Karpas-422 (cell line): ENCODE measurements around the gene PSEN2. TPM values are rescaled to one million over a fixed set of nuclear protein-coding genes. Genes with fewer than 3 reads are reported as not detected.

ENCODE experiments used
- DNase-seq: peaks from one replicate; pipeline ENCODE4 v3.0.0-alpha.2; 2015
- H2AFZ ChIP-seq: fragments of 200-600 bp; sonication (generic); 2 replicates; pipeline ENCODE4 v1.6.1; 2014; ENCODE audit warnings: antibody characterized with exemption, low read length, mixed read lengths
- H3K27ac ChIP-seq: fragments of 200-600 bp; sonication (generic); 2 replicates; pipeline ENCODE4 v1.5.1; 2014; ENCODE audit warnings: mild to moderate bottlenecking, low read length, moderate library complexity
- H3K27me3 ChIP-seq: fragments of 200-600 bp; sonication (generic); 2 replicates; pipeline ENCODE4 v1.6.1; 2014; ENCODE audit warnings: low read length, mixed read lengths
- H3K36me3 ChIP-seq: fragments of 200-600 bp; sonication (generic); 2 replicates; pipeline ENCODE4 v1.6.1; 2014; ENCODE audit warnings: low read length, mixed read lengths; ENCODE audit not compliant: insufficient read depth
- H3K4me1 ChIP-seq: fragments of 200-600 bp; sonication (generic); 2 replicates; pipeline ENCODE4 v1.6.1; 2014; ENCODE audit warnings: mild to moderate bottlenecking, low read length, mixed read lengths
- H3K4me2 ChIP-seq: fragments of 200-600 bp; sonication (generic); 2 replicates; pipeline ENCODE4 v1.6.1; 2014; ENCODE audit warnings: low read length, low read depth, mild to moderate bottlenecking; ENCODE audit not compliant: poor library complexity, severe bottlenecking
- H3K4me3 ChIP-seq: fragments of 200-600 bp; sonication (generic); 2 replicates; pipeline ENCODE4 v1.5.1; 2014; ENCODE audit warnings: mild to moderate bottlenecking, antibody characterized with exemption, low read length, mixed read lengths
- H3K79me2 ChIP-seq: fragments of 200-600 bp; sonication (generic); 2 replicates; pipeline ENCODE4 v1.6.1; 2014; ENCODE audit warnings: mild to moderate bottlenecking, low read length, mixed read lengths
- H3K9ac ChIP-seq: fragments of 200-600 bp; sonication (generic); 2 replicates; pipeline ENCODE4 v1.6.0; 2014; ENCODE audit warnings: low read length
- H3K9me2 ChIP-seq: fragments of 200-600 bp; sonication (generic), shearing (Covaris generic); replicated peaks from 2 replicates; pipeline ENCODE4 v1.6.0; 2014; ENCODE audit warnings: mild to moderate bottlenecking, low read length, moderate library complexity; ENCODE audit not compliant: insufficient read depth
- H3K9me3 ChIP-seq: fragments of 300-700, 200-600 bp; sonication (generic); 2 replicates; pipeline ENCODE4 v1.6.1; 2014; ENCODE audit warnings: low read length, mixed read lengths
- H4K20me1 ChIP-seq: fragments of 200-600 bp; sonication (generic); 2 replicates; pipeline ENCODE4 v1.6.1; 2014; ENCODE audit warnings: mild to moderate bottlenecking, antibody characterized with exemption, low read length, low read depth; ENCODE audit not compliant: insufficient read depth
- total RNA-seq: library from RNA; depleted of rRNA; stranded (reverse); fragments of >200 nt; shearing (Covaris generic); gene quantifications from 2 replicates; pipeline ENCODE4 v1.2.3, GENCODE V29; 2014; ENCODE audit warnings: low replicate concordance

The PSEN2 gene
- total RNA-seq, 1 experiment from 2014 or later: not detected

DNA sequence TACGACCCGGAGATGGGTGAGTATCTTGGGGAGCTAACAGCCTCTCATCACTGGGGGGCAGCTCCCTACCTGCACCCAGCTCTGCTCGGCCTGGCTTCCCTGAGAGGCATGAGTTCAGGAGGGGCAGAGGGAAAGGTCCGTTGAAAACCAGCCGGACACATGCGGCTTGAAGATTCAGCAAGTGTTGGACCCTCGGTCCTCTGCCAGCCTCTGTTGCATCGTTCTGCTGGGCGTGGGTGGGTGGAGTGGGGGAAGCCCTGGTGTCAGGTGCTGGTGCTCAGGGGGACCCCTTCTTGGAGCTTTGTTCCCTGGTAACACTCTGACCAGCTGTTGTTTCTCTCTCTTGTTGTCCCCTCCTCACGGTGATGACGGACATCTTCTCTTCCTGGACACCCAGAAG lies 20.9 kb downstream of the PSEN2 start:
- H3K27ac ChIP-seq: no peak overlapping the region
- no peaks in the 10 kb centered on the region for H3K36me3 ChIP-seq
- H3K79me2 ChIP-seq: no peaks in the 10 kb centered on the region
- no peak for DNase-seq
- no peaks in the 10 kb centered on the region for H4K20me1 ChIP-seq
- no peak overlapping the region for H3K4me3 ChIP-seq
- H2AFZ ChIP-seq: no peak overlapping the region
- H3K27me3 ChIP-seq: no peaks in the 10 kb centered on the region
- H3K4me1 ChIP-seq: no peaks in the 10 kb centered on the region
- no peaks in the 10 kb centered on the region for H3K9me3 ChIP-seq
- no peak overlapping the region for H3K4me2 ChIP-seq
- no peaks in the 10 kb centered on the region for H3K9me2 ChIP-seq
- H3K9ac ChIP-seq: no peak overlapping the region

- no peak overlapping the region for H2AFZ ChIP-seq
Observed at GRCh38 chr1:226891846-226892523, 21.6 kb downstream of the PSEN2 start.

GRCh38 chr1:226892524-226892875 lies 22.1 kb downstream of the PSEN2 start:
- H3K4me3 ChIP-seq: no peak overlapping the region
- H3K9me2 ChIP-seq: no peaks in the 10 kb centered on the region
- no peak overlapping the region for H3K9ac ChIP-seq

More at GRCh38 chr1:226891846-226892523, 21.6 kb downstream of the PSEN2 start:
- Histone ChIP-seq H3K4me1 (no peaks in the 10 kb centered on the region), H3K9ac (no peak overlapping the region), H4K20me1 (no peaks in the 10 kb centered on the region), H3K9me2 (no peaks in the 10 kb centered on the region), H3K36me3 (no peaks in the 10 kb centered on the region), H3K9me3 (no peaks in the 10 kb centered on the region), H3K27ac (no peak overlapping the region), H3K79me2 (no peaks in the 10 kb centered on the region), H3K4me3 (no peak overlapping the region), H3K4me2 (no peak overlapping the region), H3K27me3 (no peaks in the 10 kb centered on the region)
- DNase-seq: no peak

DNA sequence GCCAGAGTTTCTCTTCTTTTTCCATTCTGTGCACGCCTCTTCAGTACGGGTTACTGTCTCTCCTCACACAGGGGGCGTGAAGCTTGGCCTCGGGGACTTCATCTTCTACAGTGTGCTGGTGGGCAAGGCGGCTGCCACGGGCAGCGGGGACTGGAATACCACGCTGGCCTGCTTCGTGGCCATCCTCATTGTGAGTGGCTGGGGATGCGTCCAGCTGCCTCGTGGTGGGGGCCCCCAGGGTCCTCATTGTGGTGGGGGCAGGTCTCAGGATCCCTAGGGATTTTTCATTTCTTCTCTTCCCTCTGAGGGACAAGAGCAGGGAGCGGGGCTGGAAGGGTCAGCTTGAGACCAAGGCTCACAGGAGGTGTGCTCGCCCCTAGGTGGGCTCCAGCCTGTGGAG lies 23.5 kb downstream of the PSEN2 start:
- Histone ChIP-seq H3K9ac (no peak overlapping the region), H3K4me3 (no peak overlapping the region), H3K27me3 (no peaks in the 10 kb centered on the region), H3K9me2 (no peaks in the 10 kb centered on the region), H3K27ac (no peak overlapping the region), H3K9me3 (no peaks in the 10 kb centered on the region), H3K4me1 (no peaks in the 10 kb centered on the region), H3K79me2 (no peaks in the 10 kb centered on the region), H3K4me2 (no peak overlapping the region), H3K36me3 (no peaks in the 10 kb centered on the region), H2AFZ (no peak overlapping the region), H4K20me1 (no peaks in the 10 kb centered on the region)
- no peak for DNase-seq

More at GRCh38 chr1:226892524-226892875, 22.1 kb downstream of the PSEN2 start:
- DNase-seq: no peak
- Histone ChIP-seq H3K79me2 (no peaks in the 10 kb centered on the region), H3K36me3 (no peaks in the 10 kb centered on the region), H4K20me1 (no peaks in the 10 kb centered on the region), H3K9me3 (no peaks in the 10 kb centered on the region), H3K27me3 (no peaks in the 10 kb centered on the region), H3K4me1 (no peaks in the 10 kb centered on the region), H2AFZ (no peak overlapping the region), H3K27ac (no peak overlapping the region), H3K4me2 (no peak overlapping the region)

- no peaks in the 10 kb centered on the region for H3K9me3 ChIP-seq
- no peak overlapping the region for H3K27ac ChIP-seq
- H3K36me3 ChIP-seq: no peaks in the 10 kb centered on the region
- no peaks in the 10 kb centered on the region for H3K4me1 ChIP-seq
- H3K9me2 ChIP-seq: no peaks in the 10 kb centered on the region
- no peak overlapping the region for H3K9ac ChIP-seq
- no peak overlapping the region for H3K4me2 ChIP-seq
- no peak overlapping the region for H3K4me3 ChIP-seq
- H2AFZ ChIP-seq: no peak overlapping the region
- H3K27me3 ChIP-seq: no peaks in the 10 kb centered on the region
- H3K79me2 ChIP-seq: no peaks in the 10 kb centered on the region
- H4K20me1 ChIP-seq: no peaks in the 10 kb centered on the region
- DNase-seq: no peak
Observed at GRCh38 chr1:226894826-226895225, 24.4 kb downstream of the PSEN2 start.

GRCh38 chr1:226895644-226896043 lies 25.2 kb downstream of the PSEN2 start:
- H3K27ac ChIP-seq: no peak overlapping the region
- H3K4me2 ChIP-seq: no peak overlapping the region
- no peak for DNase-seq
- H3K27me3 ChIP-seq: no peaks in the 10 kb centered on the region
- no peaks in the 10 kb centered on the region for H3K9me2 ChIP-seq
- no peaks in the 10 kb centered on the region for H3K79me2 ChIP-seq
- no peaks in the 10 kb centered on the region for H3K9me3 ChIP-seq
- no peak overlapping the region for H3K9ac ChIP-seq
- H4K20me1 ChIP-seq: no peaks in the 10 kb centered on the region
- no peak overlapping the region for H3K4me3 ChIP-seq
- H3K4me1 ChIP-seq: no peaks in the 10 kb centered on the region
- no peaks in the 10 kb centered on the region for H3K36me3 ChIP-seq
- no peak overlapping the region for H2AFZ ChIP-seq

- Histone ChIP-seq H3K27ac (no peak overlapping the region), H3K9me2 (no peaks in the 10 kb centered on the region), H3K36me3 (no peaks in the 10 kb centered on the region), H3K79me2 (no peaks in the 10 kb centered on the region), H4K20me1 (no peaks in the 10 kb centered on the region), H3K9ac (no peak overlapping the region), H3K4me3 (no peak overlapping the region), H2AFZ (no peak overlapping the region), H3K27me3 (no peaks in the 10 kb centered on the region), H3K4me2 (no peak overlapping the region), H3K4me1 (no peaks in the 10 kb centered on the region), H3K9me3 (no peaks in the 10 kb centered on the region)
- no peak for DNase-seq
Observed at GRCh38 chr1:226898246-226898645, 27.8 kb downstream of the PSEN2 start.

DNA sequence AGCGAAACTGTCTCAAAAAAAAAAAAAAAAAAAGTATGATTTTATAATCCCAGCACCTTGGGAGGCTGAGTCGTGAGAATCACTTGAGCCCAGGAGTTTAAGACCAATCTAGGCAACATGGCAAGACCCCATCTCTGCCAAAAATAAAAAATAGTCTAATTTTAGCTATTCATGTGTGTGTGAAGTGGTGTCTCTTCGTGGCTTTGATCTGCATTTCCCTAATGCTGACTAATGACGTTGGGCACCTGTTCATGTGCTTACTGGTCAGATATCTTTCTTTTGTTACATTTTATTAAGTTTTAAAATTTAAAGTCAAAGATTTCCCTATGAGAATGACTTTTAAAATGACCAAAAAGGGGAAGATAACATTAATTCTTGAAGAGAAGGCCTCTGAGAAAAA lies 31.0 kb downstream of the PSEN2 start:
- Histone ChIP-seq H2AFZ (no peak overlapping the region), H3K79me2 (no peaks in the 10 kb centered on the region), H3K9me2 (no peaks in the 10 kb centered on the region), H3K27me3 (no peaks in the 10 kb centered on the region), H3K9me3 (no peaks in the 10 kb centered on the region), H3K4me2 (no peak overlapping the region), H4K20me1 (no peaks in the 10 kb centered on the region), H3K27ac (no peak overlapping the region), H3K4me3 (no peak overlapping the region), H3K9ac (no peak overlapping the region), H3K36me3 (no peaks in the 10 kb centered on the region), H3K4me1 (peaks cover 1% of the 10 kb centered on the region)
- DNase-seq: no peak
